ENCODE data around the gene PLA2G3. TPM values are rescaled to one million over a fixed set of nuclear protein-coding genes. Genes with fewer than 3 reads are reported as not detected.

PLA2G3 gene
- total RNA-seq, 1 experiment from 2014 or later = 8.2 TPM

DNA sequence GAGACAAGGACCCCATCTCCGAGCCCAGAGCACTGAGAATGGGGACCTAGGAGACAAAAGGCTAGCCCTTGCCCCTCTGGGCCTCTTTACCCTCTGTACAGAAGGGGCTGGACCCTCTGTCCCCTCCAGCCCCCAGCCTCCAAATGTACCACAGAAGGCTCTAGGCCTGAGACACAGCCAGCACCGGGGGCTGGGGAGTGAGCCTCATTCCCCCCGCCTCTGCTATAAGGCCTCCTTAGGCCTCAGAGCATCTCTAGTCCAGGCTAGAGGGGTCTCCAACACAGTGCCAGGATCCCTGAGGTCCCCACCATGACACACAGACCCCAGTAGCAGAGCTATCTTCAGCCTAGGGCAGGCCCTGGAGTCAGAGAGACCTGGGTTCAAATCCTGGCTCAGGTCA, 54.4 kb downstream of the PLA2G3 start:
- Histone ChIP-seq H3K79me2 (ENCODE audit: insufficient read depth, low read length) (no peaks in the 10 kb centered on the region; the same call in 1 of the 2 replicates), H3K27ac (ENCODE audit: insufficient read length, low read depth, low read length) (no peak overlapping the region)
- H3K4me3 Mint-ChIP-seq = peak overlapping the region; percentile 72 to 80; a peak in 3 of 5 replicates

More for the DNA sequence above, 54.4 kb downstream of the PLA2G3 start:
- H3K4me2 ChIP-seq (ENCODE audit: insufficient read depth, insufficient read length, low read length) = no peak overlapping the region
- no peak overlapping the region for H2BK5ac ChIP-seq (ENCODE audit: insufficient read length, low read length)
- H3K4me1 Mint-ChIP-seq = peaks cover 27 to 41% of the 10 kb centered on the region in 2 experiments
- H2AK5ac ChIP-seq (ENCODE audit: insufficient read length, low read length) = no peak overlapping the region
- H3K23me2 ChIP-seq (ENCODE audit: insufficient read length, low read depth, low read length, poor library complexity, severe bottlenecking) = peaks cover 7% of the 10 kb centered on the region
- H3K56ac ChIP-seq (ENCODE audit: insufficient read length, low read depth, low read length) = no peak overlapping the region
- H3K23ac ChIP-seq (ENCODE audit: insufficient read length, low read depth, low read length) = no peak overlapping the region
- no peaks in the 10 kb centered on the region for H3K9me3 Mint-ChIP-seq
- no peak overlapping the region for H4K91ac ChIP-seq (ENCODE audit: insufficient read length, low read depth, low read length)
- no peak overlapping the region for H2BK12ac ChIP-seq (ENCODE audit: insufficient read length, low read depth, low read length)
- H3K14ac ChIP-seq (ENCODE audit: insufficient read depth, low read length) = no peak overlapping the region
- no peaks in the 10 kb centered on the region for H3K4me1 ChIP-seq (ENCODE audit: insufficient read depth, low read length)
- no peak overlapping the region for H4K5ac ChIP-seq (ENCODE audit: insufficient read length, low read depth, low read length)
- peaks cover 0 to 2% (median 2%) of the 10 kb centered on the region in 3 experiments; a peak in 4 of 7 replicates for H3K36me3 Mint-ChIP-seq (ENCODE audit: insufficient read depth in 1 of 3, low read depth in 3 of 3)
- H3K18ac ChIP-seq (ENCODE audit: insufficient read length, low read depth, low read length) = no peak overlapping the region
- no peak overlapping the region for H3T11ph ChIP-seq (ENCODE audit: low read length)
- H3K27me3 Mint-ChIP-seq (ENCODE audit: low read depth) = peaks cover 5% of the 10 kb centered on the region
- H2BK15ac ChIP-seq (ENCODE audit: low read depth, low read length) = no peak overlapping the region
- H3K27me3 ChIP-seq (ENCODE audit: insufficient read depth, low read length) = no peaks in the 10 kb centered on the region
- H3K4ac ChIP-seq (ENCODE audit: low read depth, low read length) = no peak overlapping the region
- no peak overlapping the region for H2BK120ac ChIP-seq (ENCODE audit: low read depth, low read length, poor library complexity, severe bottlenecking)
- WGBS (ENCODE audit: extremely low coverage, insufficient read length, low lambda C conversion rate) = no CpG with 5 or more reads among the region's 3 CpGs
- H3K9ac ChIP-seq (ENCODE audit: extremely low read depth, insufficient read length, low read length) = no peak overlapping the region
- DNase-seq = no peak
- TF ChIP-seq, protein P1, sequence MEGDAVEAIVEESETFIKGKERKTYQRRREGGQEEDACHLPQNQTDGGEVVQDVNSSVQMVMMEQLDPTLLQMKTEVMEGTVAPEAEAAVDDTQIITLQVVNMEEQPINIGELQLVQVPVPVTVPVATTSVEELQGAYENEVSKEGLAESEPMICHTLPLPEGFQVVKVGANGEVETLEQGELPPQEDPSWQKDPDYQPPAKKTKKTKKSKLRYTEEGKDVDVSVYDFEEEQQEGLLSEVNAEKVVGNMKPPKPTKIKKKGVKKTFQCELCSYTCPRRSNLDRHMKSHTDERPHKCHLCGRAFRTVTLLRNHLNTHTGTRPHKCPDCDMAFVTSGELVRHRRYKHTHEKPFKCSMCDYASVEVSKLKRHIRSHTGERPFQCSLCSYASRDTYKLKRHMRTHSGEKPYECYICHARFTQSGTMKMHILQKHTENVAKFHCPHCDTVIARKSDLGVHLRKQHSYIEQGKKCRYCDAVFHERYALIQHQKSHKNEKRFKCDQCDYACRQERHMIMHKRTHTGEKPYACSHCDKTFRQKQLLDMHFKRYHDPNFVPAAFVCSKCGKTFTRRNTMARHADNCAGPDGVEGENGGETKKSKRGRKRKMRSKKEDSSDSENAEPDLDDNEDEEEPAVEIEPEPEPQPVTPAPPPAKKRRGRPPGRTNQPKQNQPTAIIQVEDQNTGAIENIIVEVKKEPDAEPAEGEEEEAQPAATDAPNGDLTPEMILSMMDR (conservative IDR thresholded peaks at IDR 0.05) = no peak
- H4K20me1 ChIP-seq (ENCODE audit: control insufficient read depth, insufficient read depth, insufficient read length) = no peaks in the 10 kb centered on the region
- H2BK20ac ChIP-seq (ENCODE audit: low read depth, low read length, poor library complexity, severe bottlenecking) = no peak overlapping the region
- no peaks in the 10 kb centered on the region for H3K79me1 ChIP-seq (ENCODE audit: insufficient read depth, low read depth, low read length, poor library complexity, severe bottlenecking)
- no peaks in the 10 kb centered on the region for H3K9me3 ChIP-seq (ENCODE audit: control insufficient read depth, low read depth, low read length)
- no peak overlapping the region for H4K8ac ChIP-seq (replicated peaks; ENCODE audit: insufficient read length, low read depth, low read length)
- H2AFZ ChIP-seq (ENCODE audit: low read length) = no peak overlapping the region
- H3K27ac Mint-ChIP-seq = no peak overlapping the region
